ENCODE measurements around the gene NFIA.

The NFIA gene

DNA sequence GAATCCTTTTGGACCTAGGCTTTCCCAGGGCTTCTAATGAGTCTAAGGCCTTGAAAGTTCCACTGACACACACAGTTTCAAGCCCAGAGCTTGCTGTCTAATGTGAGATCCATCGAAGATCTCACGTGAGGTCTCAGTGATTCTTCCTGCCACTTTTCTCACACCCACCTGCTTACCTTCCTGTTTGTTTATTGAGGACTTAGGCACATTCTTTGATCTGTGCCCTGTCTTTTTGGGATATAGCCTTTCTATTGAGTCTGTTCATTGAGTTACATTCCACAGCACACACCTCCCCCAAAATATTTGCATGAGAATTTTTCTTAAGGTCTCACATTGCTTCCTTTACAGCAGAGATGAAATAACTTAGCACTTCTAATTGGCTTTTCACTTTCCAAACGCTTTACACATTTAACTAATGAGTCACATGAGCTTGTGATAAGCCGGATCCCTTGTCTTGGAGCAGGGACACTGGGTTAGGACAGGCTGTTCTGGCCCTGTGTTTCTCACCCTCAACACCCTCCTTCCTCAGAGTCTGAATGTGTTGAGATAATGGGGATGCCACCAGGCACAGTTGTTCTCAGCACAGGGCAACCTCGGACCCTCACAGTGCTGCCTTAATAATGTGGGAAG, 354.2 kb downstream of the NFIA start:
- Mint-ChIP-seq H3K27me3 (peaks cover 9% of the 10 kb centered on the region), H3K4me1 (no peaks in the 10 kb centered on the region), H3K4me3 (no peak overlapping the region), H3K9me3 (no peaks in the 10 kb centered on the region), H3K36me3 (no peaks in the 10 kb centered on the region), H3K27ac (no peak overlapping the region)
- no peak for ATAC-seq

DNA sequence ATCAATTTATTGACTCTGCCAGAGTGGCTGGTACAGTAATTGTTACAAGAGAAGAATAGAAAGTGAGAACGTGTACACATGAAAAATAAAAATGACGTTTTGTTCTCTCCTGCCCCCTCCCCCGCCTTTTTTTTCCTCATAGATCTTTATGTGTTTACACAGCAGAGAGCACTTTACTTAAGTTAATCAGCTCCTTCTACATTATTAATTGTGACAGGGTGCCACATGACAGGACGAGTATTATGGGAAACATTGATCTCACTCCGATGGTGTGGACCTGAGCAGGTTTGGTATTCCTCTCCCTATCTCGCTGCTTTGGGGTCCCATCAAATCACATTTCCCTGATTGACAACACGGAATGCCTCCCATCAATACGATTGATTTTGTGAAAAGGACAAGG, 356.9 kb downstream of the NFIA start:
- H3K4me3 Mint-ChIP-seq: no peak overlapping the region
- H3K36me3 Mint-ChIP-seq: no peaks in the 10 kb centered on the region
- H3K27me3 Mint-ChIP-seq: peaks cover 9% of the 10 kb centered on the region
- no peak overlapping the region for H3K27ac Mint-ChIP-seq
- no peak for ATAC-seq
- H3K9me3 Mint-ChIP-seq: no peaks in the 10 kb centered on the region
- H3K4me1 Mint-ChIP-seq: no peaks in the 10 kb centered on the region

- Mint-ChIP-seq H3K4me1 (no peaks in the 10 kb centered on the region), H3K27ac (no peak overlapping the region), H3K27me3 (peaks cover 8% of the 10 kb centered on the region), H3K9me3 (no peaks in the 10 kb centered on the region), H3K36me3 (no peaks in the 10 kb centered on the region), H3K4me3 (no peak overlapping the region)
- ATAC-seq: no peak
These were observed 359.4 kb downstream of the NFIA start for GRCh38 chr1:61441723-61442262.

- no peaks in the 10 kb centered on the region for H3K36me3 Mint-ChIP-seq
- H3K27ac Mint-ChIP-seq: no peak overlapping the region
- ATAC-seq: no peak
These were observed 360.2 kb downstream of the NFIA start for GRCh38 chr1:61442544-61442943.

DNA sequence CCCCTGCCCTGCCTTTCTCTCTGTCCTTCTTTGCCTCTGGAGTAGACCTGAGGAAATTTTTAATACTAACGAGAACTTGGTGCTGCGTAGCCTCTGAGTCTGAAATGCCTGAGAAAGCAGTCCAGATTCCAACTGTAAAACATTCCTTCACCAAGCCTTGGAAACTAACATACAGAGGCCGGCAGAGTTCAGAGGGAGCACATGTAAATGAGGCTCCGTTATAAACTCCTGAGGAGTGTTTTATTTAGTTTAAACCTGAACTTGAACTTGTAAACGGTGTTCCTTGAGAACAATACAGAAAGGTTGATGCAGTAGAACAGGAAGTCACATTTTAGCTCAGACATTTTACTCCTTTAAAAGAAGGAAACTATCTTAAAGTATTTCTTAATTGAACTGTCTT, 361.9 kb downstream of the NFIA start:
- H3K36me3 Mint-ChIP-seq: no peaks in the 10 kb centered on the region
- H3K9me3 Mint-ChIP-seq: no peaks in the 10 kb centered on the region
- H3K4me1 Mint-ChIP-seq: no peaks in the 10 kb centered on the region
- ATAC-seq: no peak
- H3K27ac Mint-ChIP-seq: no peak overlapping the region
- no peak overlapping the region for H3K4me3 Mint-ChIP-seq
- H3K27me3 Mint-ChIP-seq: peaks cover 11% of the 10 kb centered on the region

More at GRCh38 chr1:61442544-61442943, 360.2 kb downstream of the NFIA start:
- H3K9me3 Mint-ChIP-seq: no peaks in the 10 kb centered on the region
- H3K4me3 Mint-ChIP-seq: no peak overlapping the region
- H3K4me1 Mint-ChIP-seq: no peaks in the 10 kb centered on the region
- peaks cover under 1% of the 10 kb centered on the region for H3K27me3 Mint-ChIP-seq

DNA sequence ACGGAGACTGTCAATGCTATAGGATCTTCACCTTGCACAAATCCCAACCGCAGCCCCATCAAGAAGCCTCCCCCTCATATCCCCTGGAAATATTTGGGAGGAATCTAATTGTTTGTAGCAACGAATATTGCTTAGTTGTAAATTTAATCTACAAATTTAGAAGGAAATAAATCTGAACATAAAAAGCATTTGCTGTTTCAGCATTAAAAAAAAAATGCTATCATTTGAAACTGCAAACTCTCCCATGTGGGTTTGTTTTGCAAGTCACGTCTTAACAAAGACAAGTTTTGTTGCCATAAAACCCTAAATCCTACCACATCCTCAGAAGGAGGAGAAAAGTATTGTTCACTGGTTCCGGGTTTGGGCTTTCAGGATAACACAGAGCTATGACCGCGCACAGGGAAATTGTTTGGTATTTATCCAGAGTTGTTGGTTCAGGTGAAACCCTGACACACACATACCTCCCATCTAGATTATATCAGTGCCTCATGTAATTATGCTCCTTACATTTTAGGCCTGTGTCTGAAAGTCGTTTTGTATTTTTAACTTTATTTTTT, 363.0 kb downstream of the NFIA start:
- no peak overlapping the region for H3K4me3 Mint-ChIP-seq
- H3K4me1 Mint-ChIP-seq: no peaks in the 10 kb centered on the region
- H3K9me3 Mint-ChIP-seq: no peaks in the 10 kb centered on the region
- no peak for ATAC-seq
- peaks cover 11% of the 10 kb centered on the region for H3K27me3 Mint-ChIP-seq
- no peak overlapping the region for H3K27ac Mint-ChIP-seq
- H3K36me3 Mint-ChIP-seq: no peaks in the 10 kb centered on the region

GRCh38 chr1:61446531-61446991, 364.2 kb downstream of the NFIA start:
- H3K27me3 Mint-ChIP-seq: peaks cover 11% of the 10 kb centered on the region
- ATAC-seq: no peak
- H3K9me3 Mint-ChIP-seq: no peaks in the 10 kb centered on the region
- no peaks in the 10 kb centered on the region for H3K4me1 Mint-ChIP-seq
- H3K27ac Mint-ChIP-seq: no peak overlapping the region
- H3K4me3 Mint-ChIP-seq: no peak overlapping the region
- H3K36me3 Mint-ChIP-seq: no peaks in the 10 kb centered on the region

DNA sequence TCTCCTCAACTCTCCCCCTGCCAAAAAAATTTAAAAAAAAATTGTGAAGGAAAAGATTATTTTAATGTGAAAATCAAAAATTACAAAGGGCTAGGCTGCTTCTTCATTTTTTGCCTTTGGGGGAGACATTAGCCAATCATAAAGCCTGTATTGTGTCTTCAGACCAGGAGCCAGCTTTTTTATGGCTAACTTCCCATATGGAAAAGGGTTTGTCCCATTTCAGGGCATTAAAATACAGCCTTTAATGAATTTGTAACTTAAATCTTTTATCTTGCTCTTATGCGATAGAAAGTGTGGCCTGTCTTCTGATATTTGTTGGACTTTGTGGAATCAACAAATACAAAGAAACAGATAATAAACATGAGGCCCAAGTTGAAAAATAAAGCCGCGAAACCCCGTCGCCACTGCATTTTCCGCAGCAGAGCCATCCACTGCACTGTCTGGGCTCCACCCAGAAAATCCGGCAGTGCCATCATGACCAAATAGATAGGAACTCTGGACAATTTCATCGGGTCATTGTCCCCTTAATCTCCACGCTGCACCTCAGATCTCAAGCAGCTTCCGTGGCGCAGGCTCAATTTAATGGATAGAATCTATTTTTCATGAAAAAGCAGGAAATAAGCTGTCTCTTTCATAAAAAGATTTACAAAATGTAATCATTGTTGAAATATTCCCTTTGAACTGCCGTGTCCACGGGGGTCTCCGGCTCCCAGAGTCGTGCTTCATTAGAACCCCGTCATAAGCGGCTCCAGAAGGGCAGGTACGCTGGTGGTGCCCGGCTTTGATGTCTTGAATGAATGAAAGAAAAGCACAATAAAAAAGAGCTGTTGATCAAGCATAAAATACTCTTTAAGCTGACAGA, 365.0 kb downstream of the NFIA start:
- Mint-ChIP-seq H3K27ac (no peak overlapping the region), H3K27me3 (peaks cover 11% of the 10 kb centered on the region), H3K4me3 (no peak overlapping the region), H3K36me3 (no peaks in the 10 kb centered on the region), H3K9me3 (no peaks in the 10 kb centered on the region), H3K4me1 (no peaks in the 10 kb centered on the region)
- no peak for ATAC-seq

DNA sequence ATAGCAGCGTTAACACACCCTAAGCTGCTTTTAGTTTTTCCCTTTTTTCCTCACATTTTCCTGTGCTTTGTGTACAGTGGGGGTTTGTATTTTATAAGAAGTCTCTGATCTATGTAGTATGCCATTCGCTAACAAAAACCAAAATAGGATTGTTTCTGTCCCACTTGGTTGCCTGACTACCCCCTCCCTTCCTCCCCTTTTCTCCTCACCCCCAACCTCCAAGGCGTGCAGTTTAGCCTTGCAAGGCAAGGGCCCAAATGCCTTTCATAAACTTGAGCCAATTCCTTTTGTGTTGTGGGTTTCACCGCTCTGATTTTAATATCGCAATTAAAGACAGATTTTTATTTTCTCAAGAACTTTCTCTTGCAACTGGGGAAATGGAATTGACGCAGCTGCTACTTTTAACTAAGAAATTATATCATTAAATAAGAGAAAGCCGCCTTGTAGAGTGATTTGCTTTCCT, 365.6 kb downstream of the NFIA start:
- Mint-ChIP-seq H3K27ac (no peak overlapping the region), H3K36me3 (no peaks in the 10 kb centered on the region), H3K9me3 (no peaks in the 10 kb centered on the region), H3K4me1 (peaks cover 4% of the 10 kb centered on the region), H3K27me3 (peaks cover 11% of the 10 kb centered on the region), H3K4me3 (no peak overlapping the region)
- ATAC-seq: no peak

- Mint-ChIP-seq H3K27me3 (peaks cover 11% of the 10 kb centered on the region), H3K4me1 (peaks cover 12% of the 10 kb centered on the region), H3K9me3 (no peaks in the 10 kb centered on the region), H3K36me3 (no peaks in the 10 kb centered on the region), H3K4me3 (no peak overlapping the region), H3K27ac (no peak overlapping the region)
- no peak for ATAC-seq
These were observed 366.6 kb downstream of the NFIA start for GRCh38 chr1:61448914-61449313.

DNA sequence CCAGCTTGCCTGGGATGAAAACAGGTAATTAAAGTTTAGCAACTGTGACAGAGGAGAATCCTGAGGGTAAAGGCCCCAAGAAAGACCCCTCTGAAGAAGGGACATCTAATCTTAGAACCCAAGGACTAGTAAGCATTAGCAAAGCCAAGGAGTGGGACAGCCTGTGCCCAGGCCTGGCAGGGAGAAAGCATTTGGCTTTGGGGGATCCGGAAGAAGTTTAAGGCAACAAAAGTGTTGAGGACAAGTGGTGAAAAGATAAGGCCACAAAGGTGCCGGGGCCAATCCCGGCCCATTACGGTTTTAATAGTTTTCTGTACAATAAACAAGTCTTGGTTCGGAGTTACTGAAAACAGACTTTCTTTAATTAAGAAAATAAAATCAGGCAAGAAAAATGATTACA, 367.0 kb downstream of the NFIA start:
- Mint-ChIP-seq H3K9me3 (no peaks in the 10 kb centered on the region), H3K4me1 (peaks cover 12% of the 10 kb centered on the region), H3K36me3 (no peaks in the 10 kb centered on the region), H3K4me3 (no peak overlapping the region), H3K27me3 (peaks cover 11% of the 10 kb centered on the region), H3K27ac (no peak overlapping the region)
- ATAC-seq: no peak

DNA sequence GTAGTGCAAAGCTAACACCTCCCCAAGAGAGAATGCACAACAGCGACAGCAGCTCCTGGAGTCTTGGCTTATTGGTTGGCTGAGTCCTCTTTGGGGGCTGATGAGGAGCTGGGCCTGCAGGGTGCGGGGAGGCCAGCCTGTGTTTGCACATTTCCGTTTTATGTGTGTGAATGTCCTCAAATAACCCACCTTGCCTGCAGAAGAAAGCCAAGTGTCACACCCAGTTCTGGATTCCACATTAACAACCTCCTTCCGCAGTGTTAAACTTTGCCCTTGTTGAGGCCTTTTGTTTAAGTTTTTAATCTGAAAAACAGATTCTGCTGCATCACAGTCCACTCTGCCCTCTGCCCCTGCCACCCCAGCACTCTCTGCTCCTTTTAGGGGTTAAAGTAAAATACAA, 368.1 kb downstream of the NFIA start:
- Mint-ChIP-seq H3K27me3 (peaks cover 11% of the 10 kb centered on the region), H3K4me3 (no peak overlapping the region), H3K36me3 (no peaks in the 10 kb centered on the region), H3K27ac (no peak overlapping the region), H3K9me3 (no peaks in the 10 kb centered on the region), H3K4me1 (peaks cover 12% of the 10 kb centered on the region)
- no peak for ATAC-seq

GRCh38 chr1:61450872-61451571, 368.7 kb downstream of the NFIA start:
- Mint-ChIP-seq H3K4me3 (no peak overlapping the region), H3K27me3 (peaks cover 11% of the 10 kb centered on the region), H3K9me3 (no peaks in the 10 kb centered on the region), H3K4me1 (peaks cover 12% of the 10 kb centered on the region), H3K36me3 (no peaks in the 10 kb centered on the region), H3K27ac (no peak overlapping the region)
- no peak for ATAC-seq

DNA sequence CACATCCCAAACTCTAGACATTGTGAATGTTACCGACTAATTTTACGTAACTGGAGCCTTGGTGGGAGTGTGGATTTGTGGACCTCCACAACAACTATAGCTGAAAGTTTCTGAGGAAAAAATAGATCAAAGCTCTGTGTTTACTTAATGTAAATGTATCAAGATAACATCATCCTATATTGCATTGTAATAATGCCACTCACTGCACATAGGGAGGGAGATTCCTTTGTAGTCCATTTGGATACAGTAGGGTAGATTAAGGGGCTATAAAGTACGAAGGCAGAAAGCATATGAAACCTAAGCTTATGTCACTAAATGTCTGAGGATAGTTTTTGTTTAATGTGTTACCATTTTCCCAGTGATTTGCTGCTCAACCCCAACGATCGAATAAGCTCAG, 369.2 kb downstream of the NFIA start:
- H3K4me3 Mint-ChIP-seq: no peak overlapping the region
- no peak overlapping the region for H3K27ac Mint-ChIP-seq
- H3K36me3 Mint-ChIP-seq: no peaks in the 10 kb centered on the region
- ATAC-seq: no peak
- peaks cover 11% of the 10 kb centered on the region for H3K27me3 Mint-ChIP-seq
- no peaks in the 10 kb centered on the region for H3K9me3 Mint-ChIP-seq
- H3K4me1 Mint-ChIP-seq: peaks cover 12% of the 10 kb centered on the region
